AG04450 (cell line): ENCODE measurements around the gene BCL7A. TPM values are rescaled to one million over a fixed set of nuclear protein-coding genes. Genes with fewer than 3 reads are reported as not detected.
A peak's percentile ranks its signal among the peaks of the same experiment; 100 is the strongest.

ENCODE experiments used
- CTCF ChIA-PET: fragments of 300-600, 350-600 bp; formaldehyde crosslinking; extraction: SDS; loops from one replicate; lab custom pipeline; 2022; ENCODE audit warnings: antibody characterized with exemption, inconsistent platforms; lab: Charles Lee
- POLR2A ChIA-PET: fragments of 350-600 bp; formaldehyde crosslinking; extraction: SDS; loops from one replicate; lab custom pipeline; 2021; ENCODE audit warnings: antibody characterized with exemption, inconsistent platforms; lab: Yijun Ruan, JAX
- DNase-seq: peaks from one replicate; pipeline ENCODE4 v3.0.0-alpha.2; 2011; ENCODE audit warnings: low read depth, low spot score
- H3K27ac ChIP-seq: one replicate; pipeline ENCODE4 v1.5.1; 2012; ENCODE audit warnings: low read depth, low read length, control low read depth
- H3K27me3 ChIP-seq: one replicate; pipeline ENCODE4 v1.6.0; 2012; ENCODE audit warnings: low read length; ENCODE audit not compliant: control insufficient read depth, insufficient read depth
- H3K4me3 ChIP-seq: 2 replicates; pipeline ENCODE4 v1.5.1; 2011; ENCODE audit warnings: mild to moderate bottlenecking, low read depth, low read length, control low read depth
- H3K9me3 ChIP-seq: 2 replicates; pipeline ENCODE4 v1.5.1; 2012; ENCODE audit warnings: low read length; ENCODE audit not compliant: control insufficient read depth, insufficient read depth
- CTCF ChIP-seq: IDR thresholded peaks from 2 replicates; pipeline ENCODE4 v1.5.1; 2011; ENCODE audit warnings: low read depth, low read length, control low read depth, inconsistent platforms
- polyA plus RNA-seq: library from polyadenylated mRNA; depleted of rRNA; stranded (reverse); fragments of >200 nt; gene quantifications from 2 replicates; pipeline ENCODE4 v1.2.3, GENCODE V29; 2011

BCL7A gene
- polyA plus RNA-seq, 1 experiment = 4.4 TPM

DNA sequence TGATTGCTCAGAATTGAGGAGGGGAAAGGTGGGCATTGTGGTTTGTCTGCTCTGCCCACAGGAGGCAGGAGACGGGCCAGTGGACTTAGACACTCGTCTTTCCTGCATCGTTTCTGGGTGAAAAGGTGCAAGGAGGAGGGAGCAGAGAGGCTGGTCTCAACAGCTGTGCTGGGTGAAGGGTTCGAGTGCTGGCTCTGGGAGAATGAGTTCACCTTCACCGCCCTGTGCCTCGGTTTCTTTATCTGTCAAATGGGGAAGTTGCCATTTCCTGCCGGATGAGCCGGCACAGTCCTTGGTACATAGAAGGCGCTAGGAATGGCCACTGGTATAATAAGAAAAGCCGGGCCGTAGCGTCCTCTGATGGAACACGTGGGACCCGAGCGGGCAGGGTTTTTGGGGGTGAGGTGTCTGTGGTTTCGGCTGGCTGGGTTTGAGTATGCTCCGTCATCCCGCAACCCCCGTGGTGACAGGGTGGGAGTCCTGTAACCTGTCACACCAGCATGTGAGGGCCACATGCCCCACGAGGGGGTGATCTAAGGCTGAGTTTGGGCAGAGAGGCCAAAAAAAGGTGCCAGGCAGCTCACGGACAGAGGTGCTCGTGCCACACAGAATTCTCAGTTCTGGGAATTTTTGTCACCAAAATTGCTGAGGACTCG, 7.3 kb downstream of the BCL7A start:
- no peak for DNase-seq
- H3K9me3 ChIP-seq = no peaks in the 10 kb centered on the region; the same call in 1 of the 2 replicates
- ChIA-PET CTCF (no interaction called here), POLR2A (no interaction called here)
- H3K27ac ChIP-seq = no peak overlapping the region
- no peak overlapping the region for H3K4me3 ChIP-seq
- TF ChIP-seq CTCF = no peak
- no peaks in the 10 kb centered on the region for H3K27me3 ChIP-seq

GRCh38 chr12:122029620-122030423, 8.1 kb downstream of the BCL7A start:
- CTCF ChIA-PET = interaction anchor here (2.0 kb wide), 1 partner anchor 113 kb away, joined by 5 read pairs; no protein-coding TSS in a partner anchor
- TF ChIP-seq CTCF = no peak
- POLR2A ChIA-PET = no interaction called here
- no peak overlapping the region for H3K27ac ChIP-seq
- H3K27me3 ChIP-seq = no peaks in the 10 kb centered on the region
- H3K4me3 ChIP-seq = no peak overlapping the region
- DNase-seq = no peak
- H3K9me3 ChIP-seq = no peaks in the 10 kb centered on the region; the same call in 1 of the 2 replicates

DNA sequence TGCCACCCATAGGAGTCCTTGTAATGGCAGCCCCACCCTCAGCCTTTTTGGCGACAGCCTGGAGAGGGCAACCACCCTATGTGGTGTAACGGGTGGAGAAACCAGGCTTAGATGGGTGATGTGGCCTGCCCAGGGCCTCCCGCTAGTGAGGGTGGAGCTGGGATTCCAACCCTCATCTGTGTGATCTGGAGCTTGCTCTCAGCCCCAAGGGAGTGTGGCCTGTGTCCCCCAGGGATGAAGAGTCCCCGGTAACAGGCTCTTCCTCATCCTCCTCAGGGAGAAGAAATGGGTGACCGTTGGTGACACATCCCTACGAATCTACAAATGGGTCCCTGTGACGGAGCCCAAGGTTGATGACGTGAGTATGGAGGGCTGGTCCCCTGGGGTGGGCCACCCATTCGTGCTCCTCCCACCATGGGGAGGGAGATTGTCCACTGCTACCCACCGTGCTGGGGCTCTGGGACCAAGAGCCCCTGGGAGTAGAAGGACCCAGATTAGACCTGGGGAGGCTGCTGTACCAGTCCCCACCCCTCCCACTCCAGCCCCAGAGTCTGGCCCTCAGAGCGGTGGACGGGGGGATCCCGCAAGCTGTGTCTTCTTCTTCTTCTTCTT, 8.8 kb downstream of the BCL7A start:
- ChIA-PET CTCF (interaction anchor here (1.2 to 2.0 kb wide), 2 partner anchors 9 to 114 kb away, joined by 3 to 5 read pairs; no protein-coding TSS in a partner anchor), POLR2A (no interaction called here)
- Histone ChIP-seq H3K9me3 (no peaks in the 10 kb centered on the region; the same call in 1 of the 2 replicates), H3K4me3 (no peak overlapping the region), H3K27ac (no peak overlapping the region), H3K27me3 (no peaks in the 10 kb centered on the region)
- TF ChIP-seq CTCF = no peak
- DNase-seq = no peak

DNA sequence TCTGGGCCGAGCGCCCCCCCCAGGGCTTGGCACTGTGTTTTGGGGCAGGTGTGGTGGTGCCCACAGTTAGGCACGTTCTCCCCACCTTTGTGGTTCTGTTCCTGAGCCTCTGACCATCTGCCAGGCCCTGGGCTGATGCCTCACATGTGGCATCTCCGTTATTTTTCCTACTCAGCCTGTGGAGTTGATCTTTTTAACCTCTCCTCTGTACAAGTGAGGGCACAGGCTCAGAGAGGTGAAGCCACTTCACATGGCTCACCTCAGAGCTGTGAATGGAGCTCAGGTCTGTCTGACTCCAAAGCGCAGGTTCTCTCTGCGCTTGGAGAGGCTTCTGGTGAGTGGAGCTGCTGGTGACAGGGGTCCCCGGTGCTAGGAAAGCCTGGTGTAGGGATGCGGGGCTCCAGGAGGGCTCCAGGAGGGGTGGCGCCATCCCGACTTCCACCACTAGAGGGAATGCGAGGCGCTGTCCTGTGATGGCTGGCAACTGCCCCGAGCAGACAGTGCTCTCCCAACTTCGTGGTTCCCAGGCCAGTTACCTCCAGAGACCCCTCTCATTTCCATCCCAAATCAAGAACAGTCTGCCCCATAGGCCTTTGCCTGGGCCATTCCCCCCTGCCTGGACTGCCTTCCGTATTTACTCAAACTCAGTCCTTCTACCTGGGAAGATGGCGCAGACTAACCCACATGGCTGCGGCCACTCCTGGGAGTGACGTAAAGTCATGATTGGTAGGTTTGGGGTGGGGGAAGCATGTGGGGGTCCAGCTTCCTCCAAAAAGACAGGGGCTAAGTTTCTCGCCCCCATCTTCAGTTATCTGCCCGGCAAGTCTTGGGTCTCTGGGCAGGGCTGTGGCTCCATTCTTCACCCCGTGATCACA, 9.9 kb downstream of the BCL7A start:
- peak; percentile 80 for TF ChIP-seq CTCF
- H3K27ac ChIP-seq = no peak overlapping the region
- H3K4me3 ChIP-seq = no peak overlapping the region
- CTCF ChIA-PET = interaction anchor here (1.2 to 2.0 kb wide), 3 partner anchors 8 to 115 kb away, joined by 3 to 5 read pairs (median 5); no protein-coding TSS in a partner anchor
- H3K9me3 ChIP-seq = no peaks in the 10 kb centered on the region; the same call in 1 of the 2 replicates
- H3K27me3 ChIP-seq = no peaks in the 10 kb centered on the region
- DNase-seq = no peak
- POLR2A ChIA-PET = interaction anchor here (0.6 kb wide), 1 partner anchor 104 kb away, joined by 8 read pairs; no protein-coding TSS in a partner anchor
